GM19395 (cell line): Measurements from ENCODE around the gene ERLIN1.
A peak's percentile ranks its signal among the peaks of the same experiment; 100 is the strongest.

Source experiments
- ATAC-seq: cut with Tn5 transposase; IDR thresholded peaks from one replicate; pipeline ENCODE4 v1.9.1; 2021; ENCODE audit warnings: mild to moderate bottlenecking, moderate library complexity; ENCODE audit not compliant: unreplicated experiment

The ERLIN1 gene

DNA sequence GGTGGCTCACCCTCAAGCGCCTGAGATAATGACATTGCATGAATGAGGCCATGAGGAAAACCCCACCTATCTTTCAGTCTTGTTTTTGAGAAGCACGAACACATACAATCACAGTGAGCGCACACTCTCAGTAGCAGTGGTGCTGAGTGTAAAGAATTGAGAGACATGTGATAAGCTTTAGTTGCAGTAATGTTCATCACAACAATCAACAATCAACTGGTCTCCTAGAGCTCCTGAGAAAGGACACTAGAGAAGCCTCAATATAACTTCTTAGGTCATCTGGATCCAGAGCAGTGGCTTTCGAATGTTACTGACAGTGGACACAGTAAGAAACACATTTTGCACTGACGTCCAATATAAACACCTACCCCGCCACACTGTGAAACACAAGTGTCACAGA lies 12.8 kb downstream of the ERLIN1 start:
- no peak for ATAC-seq

GRCh38 chr10:100172349-100172748 lies 13.5 kb downstream of the ERLIN1 start:
- ATAC-seq: no peak

DNA sequence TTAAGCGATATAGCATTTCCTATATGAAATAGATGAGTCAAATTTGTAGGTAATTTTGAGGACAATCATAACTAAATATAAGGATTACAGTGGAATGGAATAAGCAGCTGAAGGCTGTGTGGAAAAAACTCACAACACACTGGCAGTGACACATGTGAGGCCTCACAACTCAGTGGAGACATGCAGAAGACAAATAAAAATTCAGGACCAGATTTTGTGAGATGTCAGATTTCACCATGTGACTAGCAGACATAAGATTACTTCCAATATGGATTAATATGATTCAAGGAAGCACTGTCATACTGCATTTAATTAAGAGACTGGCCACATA lies 17.6 kb downstream of the ERLIN1 start:
- ATAC-seq: no peak

GRCh38 chr10:100167553-100168312 lies 18.1 kb downstream of the ERLIN1 start:
- no peak for ATAC-seq

- ATAC-seq: no peak
These were observed 21.9 kb downstream of the ERLIN1 start for GRCh38 chr10:100163704-100164621.

GRCh38 chr10:100162696-100163095 lies 23.1 kb downstream of the ERLIN1 start:
- no peak for ATAC-seq

- peak; percentile 92 for ATAC-seq
These were observed 27.6 kb downstream of the ERLIN1 start for GRCh38 chr10:100158044-100158805.

- ATAC-seq: no peak
These were observed 28.7 kb downstream of the ERLIN1 start for GRCh38 chr10:100157156-100157555.

DNA sequence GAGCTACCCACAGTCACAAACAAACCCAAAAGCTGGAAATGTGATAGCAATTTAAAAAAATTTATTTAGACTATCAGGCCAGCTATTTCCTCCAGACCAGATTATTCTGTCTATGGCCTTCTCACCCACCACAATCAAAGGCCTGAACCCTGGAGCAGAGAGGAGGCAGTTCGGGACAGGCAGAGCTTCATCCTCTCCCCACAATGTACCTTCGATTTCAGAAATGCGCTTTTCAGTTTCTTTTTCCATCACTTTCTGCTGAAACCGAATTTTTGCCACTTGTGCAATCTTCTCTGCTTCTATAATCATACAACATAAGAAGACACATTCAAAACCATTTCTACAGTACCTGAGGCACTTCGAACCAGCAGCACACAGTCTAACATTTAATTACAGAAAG lies 29.9 kb downstream of the ERLIN1 start:
- no peak for ATAC-seq

- no peak for ATAC-seq
These were observed 31.2 kb downstream of the ERLIN1 start for GRCh38 chr10:100154666-100155065.

- no peak for ATAC-seq
These were observed 32.5 kb downstream of the ERLIN1 start for GRCh38 chr10:100153239-100153825.

DNA sequence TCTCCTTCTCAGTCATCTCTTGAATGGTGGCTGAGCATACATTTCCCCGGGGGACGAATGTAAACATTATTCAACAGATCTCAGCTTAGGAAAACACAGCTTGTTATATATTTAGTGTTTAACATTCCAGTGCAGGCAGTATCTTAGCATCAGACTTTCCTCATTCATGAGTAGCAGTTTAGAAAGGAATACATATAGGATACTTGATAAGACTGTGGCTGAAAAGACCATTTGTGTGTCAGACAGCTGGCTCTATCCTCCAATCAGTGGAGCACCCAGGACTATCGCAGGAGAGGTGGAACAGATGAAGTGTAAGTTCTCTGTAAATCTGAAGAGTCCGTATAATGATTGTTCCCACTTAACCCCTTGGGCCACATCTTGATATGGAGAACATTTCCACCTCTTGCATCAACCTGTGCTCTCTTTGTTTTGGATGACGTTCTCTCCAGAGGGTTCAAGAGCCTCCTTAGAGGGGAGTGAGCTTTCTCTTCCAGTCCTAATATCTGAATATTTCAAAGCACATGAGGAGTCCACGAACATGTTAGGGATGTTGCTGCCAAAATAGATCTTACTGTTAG lies 34.0 kb downstream of the ERLIN1 start:
- ATAC-seq: no peak

DNA sequence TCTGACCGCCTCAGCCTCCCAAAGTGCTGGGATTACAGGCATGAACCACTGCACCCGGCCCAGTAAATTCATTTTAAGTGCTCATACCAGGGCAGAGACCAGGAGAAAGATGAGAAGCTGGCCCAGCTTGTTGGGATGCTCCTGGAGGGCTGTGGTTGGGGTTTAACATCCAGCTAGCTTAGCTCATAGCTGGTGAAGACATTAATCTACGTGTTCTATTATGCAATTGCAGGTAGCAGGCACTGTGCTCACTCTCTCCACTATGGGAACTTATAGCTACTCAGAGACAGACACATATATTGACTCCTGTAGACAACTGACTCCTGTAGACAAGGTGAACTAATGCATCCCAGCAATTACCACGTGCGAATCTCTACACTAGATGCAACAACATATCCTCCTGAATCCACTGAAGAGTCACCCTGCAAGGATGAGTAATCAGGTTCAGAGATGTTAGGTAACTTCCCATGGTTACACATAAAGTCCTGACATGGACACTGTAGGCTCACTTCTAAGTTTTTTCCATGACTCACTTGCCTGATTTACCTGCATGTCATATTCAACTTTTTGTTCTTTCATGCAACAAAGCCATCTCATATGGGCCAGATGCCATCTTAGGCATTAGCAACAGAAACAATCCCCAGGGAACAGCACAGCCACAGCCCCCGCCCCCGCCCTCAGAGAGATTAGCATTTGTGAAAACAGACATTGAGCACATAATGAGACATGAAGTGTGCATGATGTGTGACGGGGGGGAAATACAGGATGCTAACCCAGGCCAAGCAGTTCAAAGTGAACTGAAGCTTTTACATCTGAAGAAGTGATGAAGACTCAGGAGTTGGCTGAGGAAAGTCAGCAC lies 37.2 kb downstream of the ERLIN1 start:
- peak; percentile 60 for ATAC-seq

DNA sequence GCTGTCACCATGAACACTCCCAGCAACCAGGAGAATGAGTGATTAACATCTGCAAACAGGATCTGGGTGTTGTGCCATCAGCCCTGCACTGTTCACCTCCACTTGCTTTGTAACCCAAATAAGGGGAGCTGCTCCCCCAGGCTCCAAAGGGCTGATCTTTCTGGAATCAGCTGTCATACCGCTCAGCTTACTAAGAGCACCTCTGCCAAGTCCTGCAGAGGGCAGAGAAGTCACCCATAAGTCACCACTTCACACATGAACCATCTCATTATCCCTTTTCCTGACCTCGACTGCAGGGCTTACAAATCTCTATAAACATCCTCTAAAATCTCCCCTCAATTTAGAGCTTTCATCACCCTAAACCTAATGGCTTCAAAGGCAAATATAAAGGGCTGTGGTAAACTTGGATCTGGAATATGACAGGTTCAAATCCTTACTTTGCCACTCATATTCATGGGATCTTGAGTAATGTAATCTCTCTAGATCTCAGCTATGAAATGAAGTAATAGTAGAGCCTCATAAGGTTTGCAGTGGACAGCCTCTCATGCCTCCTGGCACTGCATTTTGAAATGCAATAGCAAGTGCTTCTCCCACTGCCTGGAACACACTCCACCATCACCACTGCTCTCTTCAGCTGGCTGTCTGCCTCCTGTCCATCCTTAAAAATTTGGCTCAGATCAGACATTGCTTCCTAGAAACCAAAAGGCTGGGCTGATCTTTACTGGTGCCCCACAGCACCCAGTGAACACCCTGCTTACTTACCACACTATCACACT lies 38.8 kb downstream of the ERLIN1 start:
- no peak for ATAC-seq

GRCh38 chr10:100146398-100146797 lies 39.4 kb downstream of the ERLIN1 start:
- no peak for ATAC-seq

DNA sequence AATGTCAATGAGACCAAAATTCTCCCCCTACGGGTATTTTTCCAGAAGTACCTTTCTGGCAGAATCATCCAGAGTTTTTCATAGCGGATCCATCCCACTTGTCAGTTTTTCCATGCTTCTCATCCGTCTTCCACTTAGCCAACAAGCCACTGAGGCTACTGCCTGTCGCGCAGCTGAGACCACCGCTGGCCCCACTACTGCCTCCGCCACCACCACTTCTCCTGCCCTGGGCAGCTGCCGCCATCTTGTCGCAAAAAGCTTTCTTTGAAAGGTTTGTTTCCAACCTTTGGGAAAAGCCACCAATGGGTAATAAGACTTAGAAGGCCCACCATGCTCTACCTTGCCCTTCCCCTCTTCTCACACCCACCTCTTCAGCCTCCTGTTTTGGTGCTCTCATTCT lies 42.1 kb downstream of the ERLIN1 start:
- no peak for ATAC-seq

- no peak for ATAC-seq
These were observed 44.3 kb downstream of the ERLIN1 start for GRCh38 chr10:100141446-100142087.

DNA sequence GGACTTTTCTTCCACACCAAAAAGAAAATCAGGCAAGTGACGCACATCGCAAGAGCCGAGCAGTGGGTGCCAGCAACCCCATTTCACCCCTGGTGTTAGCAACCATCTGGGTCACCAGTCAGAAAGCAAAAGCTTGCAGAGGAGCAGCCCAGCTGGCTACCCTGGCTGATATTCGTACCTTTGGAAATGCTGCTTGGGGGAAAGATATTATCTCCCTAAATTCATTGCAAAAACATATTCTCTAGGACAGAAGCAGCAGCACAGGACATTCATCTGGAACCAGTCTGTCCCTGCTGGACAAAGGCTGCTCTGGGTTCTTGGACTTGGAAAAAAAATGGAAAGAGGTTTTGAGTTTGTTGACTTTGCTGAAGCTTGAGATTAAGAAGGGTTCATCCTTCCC lies 45.8 kb downstream of the ERLIN1 start:
- ATAC-seq: no peak
